H1 (cell line): ENCODE data around the gene HIGD2B. TPM values are rescaled to one million over a fixed set of nuclear protein-coding genes. Genes with fewer than 3 reads are reported as not detected.

Experiments used
- ATF2 ChIP-seq: IDR thresholded peaks from 2 replicates; pipeline ENCODE4 v1.6.1; 2012; ENCODE audit warnings: low read length, inconsistent platforms
- ATF3 ChIP-seq: IDR thresholded peaks from 2 replicates; pipeline ENCODE4 v1.6.1; 2011; ENCODE audit warnings: low read depth, mild to moderate bottlenecking, low read length; ENCODE audit not compliant: insufficient read depth
- CBX8 ChIP-seq: fragments of 300-800, 300-1000 bp; sonication (generic); IDR thresholded peaks from 2 replicates; pipeline ENCODE4 v1.7.1; 2016; ENCODE audit warnings: low read depth, low read length, borderline replicate concordance
- CHD2 ChIP-seq: IDR thresholded peaks from 2 replicates; pipeline ENCODE4 v1.6.1; 2012; ENCODE audit warnings: low read length, improper control_type of control experiment
- EP300 ChIP-seq, 2 experiments: IDR thresholded peaks; 1 replicate in 1 of 2; 2 replicates in 1 of 2; pipeline ENCODE4 v1.6.1; 2011 to 2012; ENCODE audit warnings: low read depth in 2 of 2, low read length in 2 of 2, mild to moderate bottlenecking in 2 of 2, borderline replicate concordance in 1 of 2, inconsistent platforms in 1 of 2, moderate library complexity in 1 of 2
- GABPA ChIP-seq: IDR thresholded peaks from 2 replicates; pipeline ENCODE4 v1.6.1; 2011; ENCODE audit warnings: mild to moderate bottlenecking, low read length, moderate library complexity, borderline replicate concordance; ENCODE audit not compliant: insufficient read depth
- HDAC6 ChIP-seq: IDR thresholded peaks from one replicate; pipeline ENCODE4 v1.7.1; 2012; ENCODE audit warnings: low read depth, mild to moderate bottlenecking, inconsistent platforms, low read length, moderate library complexity
- RXRA ChIP-seq: IDR thresholded peaks from 2 replicates; pipeline ENCODE4 v1.6.1; 2011; ENCODE audit warnings: low read depth, mild to moderate bottlenecking, low read length, moderate library complexity; ENCODE audit not compliant: insufficient read depth
- polyA plus RNA-seq, 7 experiments: library from polyadenylated mRNA; depleted of rRNA in 3 of 7; stranded (reverse) in 5 of 7; unstranded in 2 of 7; fragments of >200 nt in 5 of 7; fragments of 200-250 nt in 2 of 7; gene quantifications; 1 replicate in 5 of 7; 2 replicates in 1 of 7; 4 replicates in 1 of 7; pipeline versions ENCODE4 v1.2.1 to v1.2.3, GENCODE V29; 2011 to 2013; ENCODE audit warnings: missing spikeins in 2 of 7, mixed read lengths in 2 of 7
- total RNA-seq: library from RNA; stranded (reverse); fragmentation: NEBNext Ultra II Directional; extraction: Animal tissue kit (Norgen Biotek cat#: 25700); gene quantifications from 2 replicates; pipeline ENCODE4 v1.2.1, GENCODE V29; 2021

Gene HIGD2B
- total and polyA plus RNA-seq, 2 of the 8 experiments (the other 6 are each of a cell fraction or from before 2014, with no cell fraction given) = not detected

DNA sequence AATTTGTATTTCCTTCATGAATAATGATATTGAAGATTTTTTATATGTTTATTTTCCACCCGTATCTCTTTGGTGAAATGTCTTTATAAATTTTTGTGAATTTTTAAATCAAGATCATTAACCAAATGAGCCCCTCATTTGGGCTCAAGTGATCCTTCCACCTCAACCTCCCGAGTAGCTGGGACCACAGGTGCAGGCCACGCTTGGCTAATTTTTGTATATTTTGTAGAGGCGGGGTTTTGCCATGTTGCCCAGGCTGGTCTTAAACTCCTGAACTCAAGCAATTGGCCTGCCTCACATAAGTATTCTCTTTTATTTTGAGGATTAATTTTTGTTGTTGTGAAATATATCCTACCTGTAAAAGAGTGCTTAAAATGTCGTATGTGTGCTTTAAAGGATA is 5.0 kb upstream of the HIGD2B start (continued):
- TF ChIP-seq EP300 (IDR thresholded peaks at IDR 0.05; ENCODE audit: borderline replicate concordance in 1 of 2, low read depth in 2 of 2, low read length in 2 of 2) = no peak
- no peak for TF ChIP-seq ATF2
- no peak for TF ChIP-seq GABPA
- no peak for TF ChIP-seq CHD2
- TF ChIP-seq ATF3 = no peak
- no peak for TF ChIP-seq HDAC6
- TF ChIP-seq CBX8 = no peak
- no peak for TF ChIP-seq RXRA
